CD4-positive, alpha-beta T cell treated with Interleukin-17A for 4 hours (primary cell): ENCODE results near the gene PET100.
A peak's percentile ranks its signal among the peaks of the same experiment; 100 is the strongest.

ENCODE experiments used
- DNase-seq: peaks from one replicate; pipeline ENCODE4 v3.0.0-alpha.2; 2020; ENCODE audit warnings: mixed read lengths

PET100 gene

DNA sequence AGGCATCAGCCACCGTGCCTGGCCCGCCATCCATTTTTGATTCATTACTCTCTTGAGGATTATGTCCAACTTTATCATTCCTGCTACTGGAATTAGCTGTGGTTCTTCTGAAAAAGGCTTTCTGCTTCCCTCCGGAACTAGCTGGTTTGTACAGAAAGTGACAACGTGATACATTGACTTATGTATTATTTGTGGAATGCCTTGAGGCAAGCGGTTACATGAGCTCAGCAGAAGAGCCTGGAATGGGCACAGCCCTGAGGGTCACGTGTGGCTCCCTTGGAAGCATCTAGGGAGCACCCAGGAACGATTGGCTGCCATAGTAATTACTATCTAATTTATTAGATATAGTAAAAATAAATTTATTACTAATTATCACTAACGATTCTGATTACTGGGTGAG, 24.8 kb downstream of the PET100 start:
- DNase-seq: no peak

DNA sequence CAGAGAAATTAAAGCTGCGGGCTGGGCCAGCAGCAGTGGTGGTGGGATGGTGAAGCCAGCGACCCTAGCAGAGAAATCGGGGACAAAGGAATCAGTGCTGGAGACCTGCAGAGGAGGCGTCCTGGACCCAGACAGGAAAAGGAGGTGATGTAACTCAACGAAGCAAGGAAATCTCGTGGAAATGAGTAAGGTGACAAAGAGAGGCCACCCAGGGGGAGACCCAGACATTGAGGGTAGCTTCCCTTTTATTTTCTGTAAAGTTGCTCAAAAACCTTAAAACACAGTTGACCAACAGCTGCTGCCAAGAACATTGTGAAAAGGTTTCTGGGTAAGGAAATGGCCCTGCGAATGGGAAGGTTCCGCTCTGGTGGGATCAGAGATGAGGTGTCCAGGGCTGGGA, 26.0 kb downstream of the PET100 start:
- no peak for DNase-seq

DNA sequence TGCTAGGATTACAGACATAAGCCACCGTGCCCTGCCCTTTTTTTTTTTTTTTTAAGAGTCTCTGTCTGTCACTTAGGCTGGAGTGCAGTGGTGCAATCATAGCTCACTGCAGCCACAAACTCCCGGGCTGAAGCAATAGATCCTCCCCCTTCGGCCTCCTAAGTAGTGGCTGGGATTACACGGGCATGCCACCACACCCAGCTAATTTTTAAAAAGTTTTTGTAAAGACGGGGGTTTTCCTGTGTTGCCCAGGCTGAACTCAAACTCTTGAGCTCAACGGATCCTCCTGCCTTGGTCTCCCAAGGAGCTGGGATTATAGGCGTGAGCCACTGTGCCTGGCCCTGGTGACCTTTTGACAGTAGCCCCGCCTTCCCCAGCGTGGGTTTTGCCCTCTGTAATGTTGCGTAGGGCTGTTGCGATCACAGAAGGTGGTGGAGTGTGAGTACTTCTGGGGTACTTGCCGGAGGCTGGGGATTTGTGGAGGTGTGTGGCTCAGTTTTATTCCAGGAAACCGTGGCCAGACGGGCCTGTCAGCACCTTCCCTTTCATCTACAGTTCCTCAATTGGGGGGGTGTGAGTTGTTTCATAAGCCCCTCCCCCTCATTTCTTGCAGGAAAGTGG, 27.6 kb downstream of the PET100 start:
- DNase-seq: peak; percentile 44

DNA sequence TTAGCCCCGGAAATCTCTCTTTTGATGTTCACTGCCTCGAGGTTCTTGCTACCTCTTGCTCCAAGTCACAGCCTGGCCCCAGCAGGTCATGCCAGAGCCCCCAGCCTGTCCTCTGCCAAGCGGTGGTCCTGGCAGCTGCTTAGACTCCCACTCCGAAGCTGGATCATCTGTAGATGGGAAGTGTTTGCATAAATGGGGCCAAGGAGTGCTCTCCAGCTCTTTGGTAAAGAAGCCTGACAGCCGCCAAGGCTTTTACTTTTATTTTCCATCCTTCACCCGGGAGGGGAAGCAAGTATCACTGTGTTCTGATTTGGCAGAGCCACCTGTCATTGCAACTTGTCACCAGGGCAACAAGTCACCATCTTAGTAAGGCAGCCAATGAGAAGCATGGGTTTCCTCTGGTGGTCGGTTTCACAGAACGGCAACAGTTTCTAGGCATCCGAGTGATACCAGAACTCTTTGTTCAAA, 28.7 kb downstream of the PET100 start:
- DNase-seq: peak; percentile 56

DNA sequence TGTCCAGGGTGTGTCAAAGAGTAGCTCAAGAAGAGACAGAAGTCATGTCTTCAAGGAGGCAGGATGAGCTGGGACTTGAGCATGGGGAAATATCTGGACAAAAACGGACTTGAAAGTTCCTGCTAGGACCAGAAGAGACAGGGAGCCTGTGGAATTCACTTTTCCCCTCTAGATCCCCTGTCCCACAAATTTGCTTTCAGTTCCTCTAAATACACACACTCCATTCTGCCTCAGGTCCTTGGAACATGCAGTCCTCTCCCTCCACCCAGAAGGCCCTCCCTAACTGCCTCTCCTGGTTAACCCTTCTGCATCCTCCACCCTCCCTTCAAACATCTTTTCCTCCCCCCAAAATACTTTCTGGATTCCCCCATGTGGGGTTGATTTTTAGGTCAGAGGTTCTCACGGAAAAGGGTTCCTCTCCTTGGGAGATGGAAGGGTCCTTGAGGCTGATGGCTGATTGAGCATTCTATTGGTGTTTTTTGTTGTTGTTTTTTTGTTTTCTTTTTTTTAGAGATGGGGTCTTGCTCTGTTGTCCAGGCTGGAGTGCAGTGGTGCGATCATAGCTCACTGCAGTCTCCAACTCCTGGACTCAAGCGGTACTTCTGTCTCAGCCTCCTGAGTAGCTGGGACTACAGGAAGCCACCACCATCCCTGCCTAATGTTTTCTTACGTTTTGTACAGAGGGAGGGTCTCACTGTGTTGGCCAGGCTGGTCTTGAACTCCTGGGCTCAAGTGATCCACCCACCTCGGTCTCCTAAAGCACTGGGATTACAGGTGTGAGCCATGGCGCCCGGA, 32.3 kb downstream of the PET100 start:
- no peak for DNase-seq

GRCh38 chr19:7662657-7663056, 33.1 kb downstream of the PET100 start:
- no peak for DNase-seq

- DNase-seq: no peak
These were observed 34.1 kb downstream of the PET100 start for GRCh38 chr19:7663706-7664105.

- no peak for DNase-seq
These were observed 35.5 kb downstream of the PET100 start for GRCh38 chr19:7665076-7665475.

- DNase-seq: no peak
These were observed 39.2 kb downstream of the PET100 start, which contains the start of gene RETN for GRCh38 chr19:7668842-7669241. RETN (plus strand) TSS chr19:7669049; CDS start chr19:7669327, 278 bp downstream.

GRCh38 chr19:7669641-7670040, 40.0 kb downstream of the PET100 start:
- no peak for DNase-seq

DNA sequence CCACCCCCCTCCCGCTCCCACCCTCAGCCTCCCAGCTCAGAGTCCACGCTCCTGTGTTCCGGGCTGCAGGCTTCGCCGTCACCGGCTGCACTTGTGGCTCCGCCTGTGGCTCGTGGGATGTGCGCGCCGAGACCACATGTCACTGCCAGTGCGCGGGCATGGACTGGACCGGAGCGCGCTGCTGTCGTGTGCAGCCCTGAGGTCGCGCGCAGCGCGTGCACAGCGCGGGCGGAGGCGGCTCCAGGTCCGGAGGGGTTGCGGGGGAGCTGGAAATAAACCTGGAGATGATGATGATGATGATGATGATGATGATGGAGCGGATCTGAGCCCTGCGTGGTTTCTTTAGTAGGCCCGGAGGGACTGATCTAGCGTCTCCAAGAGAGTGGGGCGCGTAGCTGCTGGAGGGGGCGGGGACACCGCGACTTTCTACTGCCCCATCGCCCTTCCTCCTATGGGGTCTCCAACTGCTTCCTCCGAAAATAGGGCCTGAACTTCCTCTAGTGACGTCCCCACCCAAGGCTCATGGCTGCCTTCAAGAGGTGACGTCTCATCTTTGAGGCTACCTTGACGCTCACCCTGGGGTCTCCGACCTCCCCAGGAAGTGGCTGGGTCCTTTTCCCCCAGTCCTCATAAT, 40.7 kb downstream of the PET100 start:
- DNase-seq: peak; percentile 18

GRCh38 chr19:7670790-7671189, 41.2 kb downstream of the PET100 start:
- DNase-seq: no peak

GRCh38 chr19:7672522-7672921, 42.9 kb downstream of the PET100 start:
- no peak for DNase-seq

DNA sequence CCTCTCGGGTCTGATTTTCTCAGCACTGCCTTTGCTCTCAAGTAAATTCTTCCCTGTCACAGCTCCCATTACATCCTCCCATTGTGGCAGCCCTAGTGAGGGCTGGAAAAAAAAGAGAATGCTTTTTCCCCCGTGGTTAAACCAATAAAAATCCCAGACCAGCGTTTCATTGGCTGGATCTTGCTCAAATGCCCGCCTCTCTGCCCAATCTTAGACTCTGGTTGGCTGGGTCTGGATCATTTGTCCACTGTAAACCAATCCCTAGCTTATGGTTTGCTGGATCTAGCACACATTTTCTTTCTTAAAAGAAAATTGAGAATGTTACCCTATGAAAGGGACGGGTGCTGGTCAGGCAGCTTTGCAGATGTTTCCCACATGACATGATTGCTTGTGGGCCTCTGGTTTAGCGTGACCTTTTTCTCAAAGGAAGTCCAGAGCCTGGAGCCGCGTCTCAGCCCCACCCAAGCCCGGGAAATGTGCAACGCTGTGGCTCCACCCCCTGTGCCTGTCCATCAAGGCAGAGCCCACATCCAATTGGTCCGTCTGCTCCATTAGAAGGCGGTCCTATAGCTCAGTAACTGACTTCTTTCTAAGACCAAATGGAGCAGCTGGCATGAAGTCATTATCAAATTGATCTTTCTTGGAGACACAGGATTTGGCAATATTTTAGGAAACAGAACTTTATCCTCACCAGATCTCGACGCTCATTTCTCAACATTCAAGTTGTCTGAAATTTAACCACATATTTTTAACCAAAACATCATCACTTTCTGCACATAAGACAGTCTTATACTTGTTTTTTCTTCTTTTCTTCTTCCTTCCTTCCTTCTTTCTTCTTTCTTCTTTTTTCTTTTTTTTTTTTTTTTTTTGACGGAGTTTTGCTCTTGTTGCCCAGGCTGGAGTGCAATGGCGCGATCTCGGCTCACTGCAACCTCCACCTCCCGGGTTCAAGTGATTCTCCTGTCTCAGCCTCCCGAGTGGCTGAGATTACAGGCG, 44.7 kb downstream of the PET100 start:
- DNase-seq: peak; percentile 40

- no peak for DNase-seq
These were observed 46.8 kb downstream of the PET100 start for GRCh38 chr19:7676376-7676775.

DNA sequence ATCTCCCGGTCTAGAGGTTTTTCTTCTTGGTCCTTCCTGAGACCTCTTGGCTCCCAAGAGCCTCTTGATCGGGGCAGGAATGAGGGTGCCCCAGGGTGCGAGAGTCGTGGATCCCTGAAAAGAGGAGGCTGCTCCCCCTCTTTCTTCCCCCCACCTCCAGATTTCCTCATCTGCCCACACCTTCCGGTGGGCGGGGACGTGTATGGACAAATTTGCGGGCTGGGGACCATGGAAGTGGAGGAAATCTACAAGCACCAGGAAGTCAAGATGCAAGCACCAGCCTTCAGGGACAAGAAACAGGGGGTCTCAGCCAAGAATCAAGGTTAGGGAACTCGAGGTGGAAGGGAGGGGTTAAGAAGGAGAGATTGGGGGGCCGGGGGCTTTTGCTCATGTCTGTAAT, 47.3 kb downstream of the PET100 start, which contains the start of gene MCEMP1:
TSS of gene MCEMP1 (plus strand) at position 237 of the 400 bp plus-strand sequence. CDS start at position 268, 31 bp downstream.
- no peak for DNase-seq

GRCh38 chr19:7677669-7678311, 48.2 kb downstream of the PET100 start:
- no peak for DNase-seq

DNA sequence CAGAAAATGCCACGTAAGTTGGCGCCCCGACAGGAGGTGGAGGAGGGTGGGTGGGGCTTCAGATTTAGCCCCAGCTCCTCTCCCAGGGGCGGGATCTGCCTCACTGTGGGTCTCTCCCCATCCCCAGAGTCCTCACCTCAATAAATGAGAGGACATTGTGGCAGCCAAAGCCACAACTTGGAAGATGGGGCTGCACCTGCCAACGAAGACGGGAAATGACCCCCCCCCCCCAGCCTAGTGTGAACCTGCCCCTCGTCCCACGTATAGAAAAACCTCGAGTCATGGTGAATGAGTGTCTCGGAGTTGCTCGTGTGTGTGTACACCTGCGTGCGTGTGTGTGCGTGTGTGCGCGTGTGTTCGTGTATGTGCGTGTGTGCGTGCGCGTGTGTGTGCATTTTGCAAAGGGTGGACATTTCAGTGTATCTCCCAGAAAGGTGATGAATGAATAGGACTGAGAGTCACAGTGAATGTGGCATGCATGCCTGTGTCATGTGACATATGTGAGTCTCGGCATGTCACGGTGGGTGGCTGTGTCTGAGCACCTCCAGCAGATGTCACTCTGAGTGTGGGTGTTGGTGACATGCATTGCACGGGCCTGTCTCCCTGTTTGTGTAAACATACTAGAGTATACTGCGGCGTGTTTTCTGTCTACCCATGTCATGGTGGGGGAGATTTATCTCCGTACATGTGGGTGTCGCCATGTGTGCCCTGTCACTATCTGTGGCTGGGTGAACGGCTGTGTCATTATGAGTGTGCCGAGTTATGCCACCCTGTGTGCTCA, 49.6 kb downstream of the PET100 start:
- peak; percentile 79 for DNase-seq

DNA sequence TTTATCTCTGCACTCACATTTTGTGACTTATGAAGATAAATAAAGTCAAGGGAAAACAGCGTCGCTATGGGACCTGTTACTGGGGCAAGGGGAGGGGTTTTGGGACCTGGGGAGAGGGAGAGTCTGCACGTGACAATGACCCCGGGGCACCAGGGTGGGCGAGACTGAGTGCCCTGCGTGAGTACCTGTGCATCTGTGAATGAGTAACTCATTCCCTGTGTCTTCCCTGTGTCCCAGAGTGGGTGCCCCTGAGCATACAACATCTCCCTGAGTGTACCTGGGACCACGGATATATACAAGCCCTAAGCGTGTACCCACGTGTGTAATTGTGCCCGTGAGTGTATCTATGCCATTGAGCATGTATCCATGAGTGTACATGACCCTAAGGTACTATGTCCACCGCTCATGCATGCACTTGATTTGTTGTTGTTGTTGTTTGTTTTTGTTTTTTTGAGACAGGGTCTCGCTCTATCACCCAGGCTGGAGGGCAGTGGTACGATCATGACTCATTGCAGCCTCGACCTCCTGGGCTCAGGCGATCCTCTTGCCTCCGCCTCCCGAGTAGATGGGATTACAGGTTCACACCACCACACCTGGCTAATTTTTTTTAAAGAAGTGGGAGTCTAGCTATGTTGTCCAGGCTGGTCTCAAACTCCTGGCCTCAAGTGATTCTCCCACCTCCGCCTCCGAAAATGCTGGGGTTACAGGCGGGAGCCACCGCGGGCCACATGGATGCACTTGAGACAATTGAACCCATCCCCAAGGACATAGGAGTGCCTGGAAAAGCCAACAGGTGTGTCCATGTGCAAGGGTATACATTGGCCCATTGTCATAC, 50.4 kb downstream of the PET100 start:
- no peak for DNase-seq
